Amygdala (tissue), 56 donors: ENCODE data around the gene TPI1.

Experiments
- DNase-seq, 56 donors: peaks; one replicate each; lab custom pipeline; 2025; lab: John Stamatoyannopoulos, UW

The TPI1 gene

DNA sequence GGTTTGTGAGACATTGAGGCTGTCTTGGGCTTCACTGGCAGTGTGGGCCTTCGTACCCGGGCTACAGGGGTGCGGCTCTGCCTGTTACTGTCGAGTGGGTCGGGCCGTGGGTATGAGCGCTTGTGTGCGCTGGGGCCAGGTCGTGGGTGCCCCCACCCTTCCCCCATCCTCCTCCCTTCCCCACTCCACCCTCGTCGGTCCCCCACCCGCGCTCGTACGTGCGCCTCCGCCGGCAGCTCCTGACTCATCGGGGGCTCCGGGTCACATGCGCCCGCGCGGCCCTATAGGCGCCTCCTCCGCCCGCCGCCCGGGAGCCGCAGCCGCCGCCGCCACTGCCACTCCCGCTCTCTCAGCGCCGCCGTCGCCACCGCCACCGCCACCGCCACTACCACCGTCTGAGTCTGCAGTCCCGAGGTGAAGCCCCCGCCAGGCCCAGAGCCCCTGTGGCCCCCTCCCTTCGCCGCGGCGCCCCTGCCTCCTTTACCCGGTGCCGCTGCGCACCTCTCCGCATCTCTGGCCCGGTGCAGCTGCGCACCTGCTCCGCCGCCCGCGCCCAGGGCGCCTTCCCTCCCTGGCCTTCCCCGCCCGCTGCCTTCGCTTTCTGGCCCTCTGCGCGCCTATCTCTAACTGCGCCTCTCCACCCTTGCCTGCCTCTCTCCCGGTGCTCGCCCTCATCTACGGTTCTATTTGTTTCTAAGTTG is 47.1 kb downstream of the TPI1 start, which contains the start of gene ENO2:
ENO2 (plus strand) TSS at position 335 of the 701 bp plus-strand sequence. CDS start 1,253 bp downstream, outside the sequence.
- DNase-seq, result peak in 50 of 56 donors; percentile 23 to 87 (median 70)

DNA sequence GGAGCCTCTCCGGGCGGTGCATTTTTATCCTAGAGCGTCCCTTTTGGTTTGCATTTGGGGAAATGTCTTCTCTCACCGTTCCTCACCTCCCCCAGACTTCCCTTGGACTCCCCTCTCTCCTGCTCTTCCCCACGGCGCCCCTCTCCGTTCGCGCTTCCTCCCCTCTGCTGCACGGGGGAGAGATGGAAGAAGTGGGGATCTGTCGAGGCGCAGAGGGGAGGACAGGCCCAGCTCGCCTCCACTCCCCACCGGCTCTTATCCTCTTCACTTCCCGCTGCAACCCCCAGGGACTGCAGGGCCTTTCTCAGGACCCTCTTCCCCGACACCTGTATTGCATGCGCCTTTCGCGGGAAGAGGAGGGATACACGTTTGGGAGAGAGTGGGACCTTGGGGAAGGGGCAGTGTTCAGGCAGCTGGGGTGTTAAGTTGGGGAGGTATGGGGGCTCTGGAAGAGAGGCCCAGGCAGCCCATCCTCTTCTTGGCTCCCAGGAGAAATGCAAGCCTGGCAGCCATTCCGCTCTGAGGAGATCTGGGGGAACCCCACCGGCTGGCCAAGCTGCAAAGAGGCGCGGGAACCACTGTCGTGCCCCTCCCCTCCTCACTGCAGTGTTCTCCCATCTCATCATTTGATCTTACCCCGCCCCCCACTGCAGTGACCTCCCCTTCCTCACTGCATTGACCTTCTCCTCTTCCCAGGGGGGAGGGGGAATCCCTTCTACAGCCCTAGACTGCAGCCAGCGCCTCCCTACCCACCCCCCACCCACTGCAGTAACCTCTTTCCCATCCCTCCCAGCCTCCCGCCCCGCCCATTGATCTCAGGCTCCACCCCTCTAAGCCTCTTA is 47.8 kb downstream of the TPI1 start:
- peak in 6 of 56 donors; percentile 22 to 74 (median 35) for DNase-seq

DNA sequence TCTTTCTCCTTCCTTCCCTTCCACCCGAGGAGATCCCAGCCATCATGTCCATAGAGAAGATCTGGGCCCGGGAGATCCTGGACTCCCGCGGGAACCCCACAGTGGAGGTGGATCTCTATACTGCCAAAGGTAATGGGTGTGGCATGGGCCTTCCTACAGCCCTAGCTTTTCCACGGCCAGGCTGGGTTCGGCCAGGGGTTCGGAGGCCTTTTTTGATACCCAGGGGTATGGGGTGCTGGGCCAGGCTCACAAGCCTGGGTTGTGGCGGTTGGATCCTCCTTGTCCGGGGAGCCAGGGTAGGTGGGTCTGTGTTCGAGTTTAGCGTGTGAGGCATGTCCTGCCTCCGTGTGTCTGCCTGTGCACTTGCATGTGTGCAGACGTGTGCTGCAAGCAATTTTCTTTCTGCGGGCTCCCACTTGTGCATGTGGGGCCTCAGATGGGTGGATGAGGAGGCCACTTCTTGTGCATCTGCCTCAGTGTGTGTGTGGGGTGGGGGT is 48.5 kb downstream of the TPI1 start:
- DNase-seq, result no peak

DNA sequence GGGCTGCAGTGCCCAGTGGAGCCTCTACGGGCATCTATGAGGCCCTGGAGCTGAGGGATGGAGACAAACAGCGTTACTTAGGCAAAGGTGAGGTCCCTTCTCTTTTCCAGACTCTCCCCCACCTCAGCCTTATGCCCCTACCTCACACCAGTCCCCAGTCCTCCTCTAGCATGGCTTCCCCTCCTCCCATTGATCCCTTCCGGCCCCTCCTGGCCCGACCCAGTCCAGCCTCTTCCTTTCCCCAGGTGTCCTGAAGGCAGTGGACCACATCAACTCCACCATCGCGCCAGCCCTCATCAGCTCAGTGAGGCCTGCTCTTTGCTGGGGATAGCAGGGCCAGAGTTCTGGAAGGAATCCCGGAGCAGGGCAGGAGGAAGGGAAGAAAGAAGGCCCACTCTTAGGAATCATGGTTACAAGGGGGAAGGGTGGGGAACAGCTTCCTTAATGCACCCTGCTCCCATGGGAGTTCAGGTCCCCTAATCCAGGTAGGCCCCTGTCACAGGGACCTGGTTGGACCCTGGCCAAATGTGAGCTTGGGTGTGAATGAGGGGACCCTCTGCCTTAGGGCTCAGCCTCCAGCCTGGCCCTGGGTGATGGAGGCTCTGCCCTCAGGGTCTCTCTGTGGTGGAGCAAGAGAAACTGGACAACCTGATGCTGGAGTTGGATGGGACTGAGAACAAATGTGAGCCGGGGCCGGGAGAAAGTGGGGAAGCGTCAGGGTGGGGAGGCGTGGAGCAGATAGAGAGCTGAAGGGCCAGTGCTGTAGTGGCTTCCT is 49.3 kb downstream of the TPI1 start:
- DNase-seq, result no peak

DNA sequence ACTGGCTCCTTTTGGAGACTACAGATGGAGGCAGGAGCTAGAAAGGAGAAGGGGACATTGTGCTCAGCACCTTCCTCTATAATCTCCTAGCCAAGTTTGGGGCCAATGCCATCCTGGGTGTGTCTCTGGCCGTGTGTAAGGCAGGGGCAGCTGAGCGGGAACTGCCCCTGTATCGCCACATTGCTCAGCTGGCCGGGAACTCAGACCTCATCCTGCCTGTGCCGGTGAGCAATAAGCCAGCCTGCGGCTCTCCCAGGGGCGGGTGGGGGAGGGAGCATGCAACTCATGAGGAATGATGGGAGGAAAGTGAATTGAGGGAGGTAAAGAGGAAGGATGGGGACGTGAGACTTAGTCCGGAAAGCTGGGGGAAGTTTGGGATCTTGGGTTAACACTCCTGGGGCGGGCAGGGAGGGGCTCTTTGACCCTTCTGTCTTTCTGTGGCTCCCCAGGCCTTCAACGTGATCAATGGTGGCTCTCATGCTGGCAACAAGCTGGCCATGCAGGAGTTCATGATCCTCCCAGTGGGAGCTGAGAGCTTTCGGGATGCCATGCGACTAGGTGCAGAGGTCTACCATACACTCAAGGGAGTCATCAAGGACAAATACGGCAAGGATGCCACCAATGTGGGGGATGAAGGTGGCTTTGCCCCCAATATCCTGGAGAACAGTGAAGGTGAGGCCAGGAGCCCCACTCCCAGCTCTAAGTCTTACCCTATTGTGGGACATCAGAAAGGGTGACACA is 50.3 kb downstream of the TPI1 start:
- no peak for DNase-seq

DNA sequence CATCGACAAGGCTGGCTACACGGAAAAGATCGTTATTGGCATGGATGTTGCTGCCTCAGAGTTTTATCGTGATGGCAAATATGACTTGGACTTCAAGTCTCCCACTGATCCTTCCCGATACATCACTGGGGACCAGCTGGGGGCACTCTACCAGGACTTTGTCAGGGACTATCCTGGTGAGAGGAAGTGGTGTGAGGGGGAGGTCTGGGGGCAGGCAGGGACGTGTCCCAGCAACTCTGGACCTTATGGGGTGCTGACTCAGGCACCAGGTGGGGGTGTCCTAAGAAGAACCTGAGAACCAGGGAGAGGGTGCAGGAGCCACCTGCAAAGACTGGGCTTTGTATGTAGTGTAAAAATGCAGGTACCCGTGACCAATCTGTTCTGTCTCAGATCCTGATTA is 52.3 kb downstream of the TPI1 start:
- no peak for DNase-seq
